PC-3 (cell line): ENCODE data around the gene LRRTM4.

ENCODE experiments used
- CTCF ChIP-seq: fragments of 300-600 bp; sonication (generic); conservative IDR thresholded peaks from 2 replicates; pipeline ENCODE4 v1.5.1; 2017; ENCODE audit warnings: antibody characterized with exemption, low read depth, mild to moderate bottlenecking, low read length
- EZH2 ChIP-seq: fragments of 300-600 bp; sonication (generic); IDR thresholded peaks from one replicate; pipeline ENCODE4 v1.6.1; 2017; ENCODE audit warnings: antibody characterized with exemption, mild to moderate bottlenecking, low read length; ENCODE audit not compliant: unreplicated experiment
- EZH2phosphoT487 ChIP-seq: fragments of 300-600 bp; sonication (generic); IDR thresholded peaks from 2 replicates; pipeline ENCODE4 v1.6.1; 2018; ENCODE audit warnings: mild to moderate bottlenecking, antibody characterized with exemption, low read length, borderline replicate concordance

- TF ChIP-seq EZH2, result no peak
- no peak for TF ChIP-seq CTCF
- TF ChIP-seq EZH2phosphoT487, result no peak
Observed at GRCh38 chr2:77521548-77521891, 656 bp downstream of the LRRTM4 start.
